A549 (cell line): ENCODE results near the gene PRG3. TPM values are rescaled to one million over a fixed set of nuclear protein-coding genes. Genes with fewer than 3 reads are reported as not detected.
A peak's percentile ranks its signal among the peaks of the same experiment; 100 is the strongest.

Experiments used
- ATAC-seq, 2 experiments: fragments of 200-7000 bp in 1 of 2; fragments of >200 bp in 1 of 2; cut with Nextera tagmentation in 1 of 2; cut with Tn5 transposase in 1 of 2; 3 replicates each; pipeline versions ENCODE4 v1.8.0 to v1.9.1; 2018 to 2020; ENCODE audit warnings: mild to moderate bottlenecking in 1 of 2, moderate library complexity in 1 of 2
- CTCF ChIA-PET: fragments of 300-600 bp; sonication (Branson Sonifier 250); formaldehyde crosslinking; extraction: SDS; loops from one replicate; lab custom pipeline; 2021; ENCODE audit warnings: antibody characterized with exemption, inconsistent platforms; lab: Yijun Ruan, JAX
- POLR2A ChIA-PET: fragments of 350-600 bp; formaldehyde crosslinking; extraction: SDS; loops from one replicate; lab custom pipeline; 2021; ENCODE audit warnings: antibody characterized with exemption, inconsistent platforms; lab: Yijun Ruan, JAX
- DNase-seq, 2 experiments: peaks; one replicate each; pipeline versions ENCODE4 v3.0.0 to v3.0.0-alpha.2; 2011 to 2016; ENCODE audit warnings: low read depth in 1 of 2, low spot score in 1 of 2
- FAIRE-seq: peaks from 2 replicates; lab custom pipeline; 2011; peaks lifted over from hg19 to GRCh38; lab: Jason Lieb, UNC
- H3K27ac ChIP-seq, 2 experiments: fragments of >200 bp; sonication (Bioruptor Twin); formaldehyde crosslinking; 3 replicates each; pipeline ENCODE4 v1.5.1; 2016 to 2017
- H3K4me1 ChIP-seq: fragments of >200 bp; sonication (Bioruptor Twin); formaldehyde crosslinking; 3 replicates; pipeline ENCODE4 v1.6.1; 2016
- H3K4me2 ChIP-seq: fragments of >200 bp; sonication (Bioruptor Twin); formaldehyde crosslinking; 3 replicates; pipeline ENCODE4 v1.6.1; 2016
- H3K4me3 ChIP-seq: fragments of >200 bp; sonication (Bioruptor Twin); formaldehyde crosslinking; 3 replicates; pipeline ENCODE4 v1.5.1; 2016
- H3K9me3 ChIP-seq: fragments of >200 bp; sonication (Bioruptor Twin); formaldehyde crosslinking; 3 replicates; pipeline ENCODE4 v1.6.1; 2016
- CBX2 ChIP-seq: fragments of 200-600 bp; sonication (generic); IDR thresholded peaks from 2 replicates; pipeline ENCODE4 v1.6.1; 2016; ENCODE audit warnings: low read depth, mild to moderate bottlenecking, borderline replicate concordance
- CBX8 ChIP-seq: fragments of 200-600 bp; sonication (generic); IDR thresholded peaks from 2 replicates; pipeline ENCODE4 v1.6.1; 2016
- CHD2 ChIP-seq: fragments of 150-350 bp; IDR thresholded peaks from 2 replicates; pipeline ENCODE4 v1.6.1; 2014; ENCODE audit warnings: low read length; ENCODE audit not compliant: partially characterized antibody
- CHD4 ChIP-seq: fragments of 200-600 bp; sonication (generic); IDR thresholded peaks from 2 replicates; pipeline ENCODE4 v1.6.1; 2016; ENCODE audit warnings: antibody characterized with exemption, mild to moderate bottlenecking, borderline replicate concordance
- ELK1 ChIP-seq: fragments of 150-350 bp; IDR thresholded peaks from 2 replicates; pipeline ENCODE4 v1.6.1; 2014; ENCODE audit warnings: low read depth, mild to moderate bottlenecking, low read length
- ESRRA ChIP-seq: fragments of 150-350 bp; IDR thresholded peaks from 2 replicates; pipeline ENCODE4 v1.6.1; 2014; ENCODE audit warnings: mild to moderate bottlenecking, low read length, borderline replicate concordance
- FOXS1 ChIP-seq: fragments of 250-450 bp; sonication (Bioruptor Pico); IDR thresholded peaks from 2 replicates; pipeline ENCODE4 v1.5.0; 2020; ENCODE audit warnings: mild to moderate bottlenecking, moderate library complexity
- GATA3 ChIP-seq: IDR thresholded peaks from 2 replicates; pipeline ENCODE4 v1.6.1; 2012; ENCODE audit warnings: borderline replicate concordance
- HOXA7 ChIP-seq: fragments of 250-450 bp; sonication (Bioruptor Pico); IDR thresholded peaks from 2 replicates; pipeline ENCODE4 v1.5.0; 2020; ENCODE audit warnings: mild to moderate bottlenecking, moderate library complexity
- HOXB13 ChIP-seq: fragments of 250-450 bp; sonication (Bioruptor Pico); IDR thresholded peaks from 2 replicates; pipeline ENCODE4 v1.5.0; 2020; ENCODE audit warnings: low read depth, mild to moderate bottlenecking, moderate library complexity
- HOXB5 ChIP-seq: fragments of 250-450 bp; sonication (Bioruptor Pico); IDR thresholded peaks from 2 replicates; pipeline ENCODE4 v1.5.0; 2020; ENCODE audit warnings: mild to moderate bottlenecking, moderate library complexity
- JUNB ChIP-seq: fragments of >200 bp; sonication (Bioruptor Twin); formaldehyde crosslinking; IDR thresholded peaks from 2 replicates; pipeline ENCODE4 v1.6.1; 2016
- KDM5A ChIP-seq: fragments of 200-600 bp; sonication (generic); IDR thresholded peaks from 2 replicates; pipeline ENCODE4 v1.6.1; 2016; ENCODE audit warnings: antibody characterized with exemption, mild to moderate bottlenecking
- MAFK ChIP-seq: fragments of 450-650 bp; IDR thresholded peaks from 2 replicates; pipeline ENCODE4 v1.6.1; 2014; ENCODE audit not compliant: partially characterized antibody
- MAX ChIP-seq: IDR thresholded peaks from 2 replicates; pipeline ENCODE4 v1.6.1; 2012
- MYC ChIP-seq: IDR thresholded peaks from 2 replicates; pipeline ENCODE4 v1.6.1; 2012; ENCODE audit warnings: mild to moderate bottlenecking, inconsistent platforms, low read length, improper control_type of control experiment, borderline replicate concordance
- NR3C1 ChIP-seq: fragments of >200 bp; sonication (Bioruptor Twin); formaldehyde crosslinking; IDR thresholded peaks from 3 replicates; pipeline ENCODE4 v1.6.1; 2017
- PHF8 ChIP-seq: fragments of 200-600 bp; sonication (generic); IDR thresholded peaks from 2 replicates; pipeline ENCODE4 v1.6.1; 2016; ENCODE audit warnings: low read depth, mild to moderate bottlenecking, antibody characterized with exemption, moderate library complexity, borderline replicate concordance
- POLR2A ChIP-seq: IDR thresholded peaks from 2 replicates; pipeline ENCODE4 v1.6.1; 2012; ENCODE audit warnings: mild to moderate bottlenecking, low read length
- POLR2AphosphoS2 ChIP-seq: conservative IDR thresholded peaks from 2 replicates; pipeline ENCODE4 v1.6.1; 2012; ENCODE audit warnings: low read length, improper control_type of control experiment, inconsistent platforms
- RARB ChIP-seq: fragments of 250-450 bp; sonication (Bioruptor Pico); IDR thresholded peaks from 2 replicates; pipeline ENCODE4 v1.8.0; 2021; ENCODE audit warnings: mild to moderate bottlenecking, moderate library complexity
- REST ChIP-seq: fragments of 200-600 bp; sonication (generic); IDR thresholded peaks from 2 replicates; pipeline ENCODE4 v1.6.1; 2016; ENCODE audit warnings: antibody characterized with exemption, mild to moderate bottlenecking, moderate library complexity
- RFX5 ChIP-seq: fragments of 450-650 bp; IDR thresholded peaks from 2 replicates; pipeline ENCODE4 v1.7.1; 2014; ENCODE audit warnings: antibody characterized with exemption, mild to moderate bottlenecking, moderate library complexity
- SREBF2 ChIP-seq: fragments of 450-650 bp; IDR thresholded peaks from 2 replicates; pipeline ENCODE4 v1.6.1; 2014; ENCODE audit warnings: mild to moderate bottlenecking, moderate library complexity
- TFCP2L1 ChIP-seq: fragments of 250-450 bp; sonication (Bioruptor Pico); IDR thresholded peaks from 2 replicates; pipeline ENCODE4 v1.5.0; 2021; ENCODE audit warnings: mild to moderate bottlenecking
- USF2 ChIP-seq: fragments of 450-650 bp; IDR thresholded peaks from 2 replicates; pipeline ENCODE4 v1.6.1; 2014; ENCODE audit warnings: antibody characterized with exemption
- ZC3H11A ChIP-seq: fragments of 450-650 bp; IDR thresholded peaks from 2 replicates; pipeline ENCODE4 v1.6.1; 2014; ENCODE audit warnings: antibody characterized with exemption, mild to moderate bottlenecking
- ZNF302 ChIP-seq: fragments of 250-450 bp; sonication (Bioruptor Pico); IDR thresholded peaks from 2 replicates; pipeline ENCODE4 v1.9.0; 2021; ENCODE audit warnings: inconsistent platforms, mild to moderate bottlenecking, moderate library complexity
- WGBS: methylation state at CpG from one replicate; pipeline ENCODE4 v1.1.6; 2017; ENCODE audit errors: missing lambda C conversion rate; 5-methylcytosine and 5-hydroxymethylcytosine counted together
- polyA plus RNA-seq, 4 experiments: library from polyadenylated mRNA; depleted of rRNA in 3 of 4; stranded (reverse); fragments of >200 nt; fragmentation: RNase III in 1 of 4; extraction: RNeasy Plus Mini Kit Qiagen cat#74134 plus additional on column Dnase treatment in 1 of 4; gene quantifications; 2 replicates in 3 of 4; 3 replicates in 1 of 4; pipeline ENCODE4 v1.2.3, GENCODE V29; 2011 to 2017
- TF ChIP-seq, protein P1 (sequence below): fragments of >200 bp; sonication (Bioruptor Twin); formaldehyde crosslinking; IDR thresholded peaks from 2 replicates; pipeline ENCODE4 v1.6.1; 2016

Gene PRG3
- polyA plus RNA-seq, 2 of the 4 experiments (the other 2 are of a cell fraction) = not detected

DNA sequence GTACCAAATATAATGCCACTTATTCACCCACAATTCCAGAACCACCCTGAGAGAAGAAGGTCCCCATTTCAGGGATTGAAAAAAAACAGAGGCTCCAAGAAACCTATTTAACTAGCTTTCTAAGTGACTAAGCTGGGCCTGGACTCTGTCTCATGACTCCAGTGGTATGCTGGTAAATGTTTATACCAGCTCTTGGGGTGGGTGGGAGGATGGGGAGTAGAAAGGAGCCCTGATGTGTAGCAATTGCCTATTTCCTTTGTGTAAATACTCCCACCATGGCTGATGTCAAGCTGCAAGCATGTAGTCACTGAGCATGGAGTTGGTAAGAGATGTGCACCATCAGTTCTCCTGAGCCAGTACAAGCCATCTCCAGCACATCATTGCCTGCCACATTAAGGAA, 2.8 kb downstream of the PRG3 start:
- H3K9me3 ChIP-seq = no peaks in the 10 kb centered on the region
- no peak for TF ChIP-seq HOXB13 (CRISPR knock-in tag)
- TF ChIP-seq JUNB = no peak
- TF ChIP-seq RARB (CRISPR knock-in tag) = no peak
- TF ChIP-seq TFCP2L1 (CRISPR knock-in tag) = no peak
- no peak for TF ChIP-seq SREBF2
- TF ChIP-seq CBX2 = no peak
- no peak for TF ChIP-seq GATA3
- no peak for TF ChIP-seq FOXS1
- TF ChIP-seq PHF8 = no peak
- no peak for TF ChIP-seq ZC3H11A
- TF ChIP-seq REST = no peak
- TF ChIP-seq POLR2A = no peak
- TF ChIP-seq HOXA7 (CRISPR knock-in tag) = no peak
- no peak for TF ChIP-seq CHD2
- no peak for TF ChIP-seq MAFK
- TF ChIP-seq POLR2AphosphoS2 = no peak
- TF ChIP-seq MAX = no peak
- TF ChIP-seq RFX5 = no peak
- TF ChIP-seq ZNF302 (CRISPR knock-in tag) = no peak
- FAIRE-seq = no peak
- ATAC-seq = peak in 1 of 2 experiments; percentile 19; a peak in 2 of 6 replicates
- POLR2A ChIA-PET = no interaction called here
- H3K27ac ChIP-seq = no peak overlapping the region
- no peak for DNase-seq
- peaks cover 17% of the 10 kb centered on the region; the same call in 2 of the 3 replicates for H3K4me1 ChIP-seq
- no peak overlapping the region for H3K4me3 ChIP-seq
- CTCF ChIA-PET = interaction anchor here (3.2 kb wide), 1 partner anchor 79 kb away, joined by 10 read pairs; no protein-coding TSS in a partner anchor
- H3K4me2 ChIP-seq = peak overlapping the region; percentile 27; the same call in 2 of the 3 replicates

DNA sequence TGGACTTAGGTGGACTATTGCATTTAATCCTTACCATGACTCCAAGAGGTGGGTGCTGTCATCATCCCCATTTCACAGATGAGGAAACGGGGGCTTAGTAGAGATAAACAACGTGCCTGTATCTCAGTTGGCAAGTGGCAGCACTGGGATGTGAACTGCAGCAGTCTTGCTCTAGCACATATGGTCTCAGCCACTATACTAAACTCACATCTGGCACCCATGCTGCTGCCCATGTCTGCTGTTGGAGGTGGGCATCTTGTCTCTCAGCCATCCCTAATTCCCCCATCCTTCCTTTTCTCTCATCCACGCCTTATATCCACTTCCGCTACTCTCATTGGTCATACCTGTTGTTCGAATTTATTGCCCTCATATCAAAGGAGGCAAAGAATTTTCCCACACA, 3.8 kb downstream of the PRG3 start:
- FAIRE-seq (no peak), DNase-seq (no peak), ATAC-seq (no peak; a peak in 1 of 6 replicates)
- Histone ChIP-seq H3K4me3 (no peak overlapping the region), H3K4me2 (no peak overlapping the region), H3K9me3 (no peaks in the 10 kb centered on the region), H3K4me1 (peaks cover 17% of the 10 kb centered on the region; the same call in 2 of the 3 replicates), H3K27ac (no peak overlapping the region)
- ChIA-PET POLR2A (no interaction called here), CTCF (interaction anchor here (3.2 kb wide), 1 partner anchor 81 kb away, joined by 10 read pairs; no protein-coding TSS in a partner anchor)
- 51% methylated on average over 5 of the region's 5 CpGs for WGBS
- TF ChIP-seq, protein P1, sequence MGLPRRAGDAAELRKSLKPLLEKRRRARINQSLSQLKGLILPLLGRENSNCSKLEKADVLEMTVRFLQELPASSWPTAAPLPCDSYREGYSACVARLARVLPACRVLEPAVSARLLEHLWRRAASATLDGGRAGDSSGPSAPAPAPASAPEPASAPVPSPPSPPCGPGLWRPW = no peak
- TF ChIP-seq GATA3 (no peak), KDM5A (no peak), SREBF2 (no peak), HOXB13 (CRISPR knock-in tag) (no peak), HOXA7 (CRISPR knock-in tag) (no peak), MAX (no peak), ZNF302 (CRISPR knock-in tag) (no peak), NR3C1 (no peak), FOXS1 (no peak), USF2 (no peak), TFCP2L1 (CRISPR knock-in tag) (no peak), CBX8 (no peak), ESRRA (no peak), HOXB5 (CRISPR knock-in tag) (no peak), RARB (CRISPR knock-in tag) (no peak), ELK1 (no peak), MYC (no peak), CHD4 (no peak)
